ENCODE results near the gene COG5.

COG5 gene

DNA sequence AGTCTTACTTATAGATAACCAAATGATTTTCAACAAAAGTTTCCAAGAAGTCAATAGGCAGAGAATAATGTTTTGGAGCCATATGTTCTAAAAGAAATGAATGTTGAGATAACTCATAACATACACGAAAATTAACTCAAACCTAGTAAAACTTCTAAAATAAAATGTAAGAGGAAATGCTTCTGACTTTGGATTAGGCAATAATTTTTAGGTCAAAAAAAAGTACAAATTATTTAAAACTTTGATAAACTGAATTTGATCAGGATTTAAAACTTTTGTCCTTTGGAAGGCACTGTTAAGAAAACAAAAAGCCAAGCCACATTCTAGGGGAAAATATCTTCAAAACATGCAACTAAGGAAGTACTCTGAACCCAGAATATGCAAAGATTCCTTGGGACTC is 242.1 kb downstream of the COG5 start:
- DNase-seq, result no peak

DNA sequence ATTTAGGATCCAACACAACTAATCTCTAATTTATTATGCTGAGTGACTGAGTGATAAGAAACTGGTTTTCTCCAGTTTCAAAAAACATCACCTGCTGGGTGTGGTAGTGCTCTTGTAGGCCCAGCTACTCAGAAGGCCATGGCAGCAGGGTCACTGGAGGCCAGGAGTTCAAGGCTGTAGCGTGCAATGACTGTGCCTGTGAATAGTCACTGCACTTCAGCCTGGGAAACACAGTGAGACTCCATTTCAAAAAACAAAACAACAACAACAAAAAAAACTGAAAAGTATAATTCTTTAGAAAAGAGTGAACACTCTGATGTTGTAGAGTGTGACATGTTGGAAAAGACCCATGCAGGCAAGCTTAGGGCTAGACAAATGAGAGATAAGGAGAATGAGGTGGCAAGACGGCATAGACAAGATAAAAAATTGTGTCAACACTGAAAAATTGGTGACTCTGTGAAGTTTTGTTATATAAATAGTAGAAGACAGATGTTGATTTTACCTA is 243.9 kb downstream of the COG5 start:
- no peak for DNase-seq

GRCh38 chr7:107318523-107319160 is 245.1 kb downstream of the COG5 start:
- DNase-seq, result no peak

GRCh38 chr7:107315716-107316220 is 248.0 kb downstream of the COG5 start:
- no peak for DNase-seq

GRCh38 chr7:107313355-107313754 is 250.4 kb downstream of the COG5 start:
- DNase-seq, result no peak

GRCh38 chr7:107312418-107312817 is 251.3 kb downstream of the COG5 start:
- DNase-seq, result no peak

GRCh38 chr7:107309296-107309695 is 254.4 kb downstream of the COG5 start:
- DNase-seq, result no peak

DNA sequence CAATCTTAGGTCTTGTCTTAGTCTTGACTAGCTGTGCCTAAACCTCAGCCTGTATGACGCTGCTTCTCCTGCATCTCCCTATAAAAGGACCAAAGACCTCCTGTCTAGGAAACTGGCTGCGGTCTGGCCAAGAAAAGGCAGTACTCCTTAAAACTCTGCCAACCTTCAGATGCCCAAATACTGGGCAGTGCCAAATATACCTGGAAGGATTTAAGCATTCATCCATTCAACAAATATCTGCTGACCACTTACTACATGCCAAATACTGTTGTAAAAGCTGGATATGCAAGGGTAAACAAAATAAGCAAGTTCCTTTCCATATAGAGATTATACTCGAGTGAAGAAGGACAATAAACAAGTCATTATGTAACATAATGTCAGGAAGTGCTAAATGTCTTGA is 259.1 kb downstream of the COG5 start:
- DNase-seq, result no peak

DNA sequence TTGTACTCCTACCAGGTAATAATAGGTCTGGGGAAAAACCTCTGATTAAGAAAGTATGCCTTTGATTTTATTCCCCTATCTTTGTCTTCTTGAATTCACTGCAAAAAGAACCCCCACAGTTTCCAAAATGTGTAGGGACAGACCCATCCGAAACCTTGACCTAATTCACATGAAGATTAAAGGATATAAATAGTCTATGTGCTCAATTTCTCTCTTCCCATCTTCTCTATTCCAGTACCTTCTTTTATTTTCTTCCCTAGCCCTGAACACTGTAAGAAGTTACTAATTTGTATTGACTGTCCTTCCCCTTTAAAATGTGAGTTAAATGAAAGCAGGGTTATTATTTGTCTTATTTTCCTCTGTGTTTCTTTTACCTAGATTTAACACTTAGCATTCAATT is 259.7 kb downstream of the COG5 start:
- DNase-seq, result no peak

DNA sequence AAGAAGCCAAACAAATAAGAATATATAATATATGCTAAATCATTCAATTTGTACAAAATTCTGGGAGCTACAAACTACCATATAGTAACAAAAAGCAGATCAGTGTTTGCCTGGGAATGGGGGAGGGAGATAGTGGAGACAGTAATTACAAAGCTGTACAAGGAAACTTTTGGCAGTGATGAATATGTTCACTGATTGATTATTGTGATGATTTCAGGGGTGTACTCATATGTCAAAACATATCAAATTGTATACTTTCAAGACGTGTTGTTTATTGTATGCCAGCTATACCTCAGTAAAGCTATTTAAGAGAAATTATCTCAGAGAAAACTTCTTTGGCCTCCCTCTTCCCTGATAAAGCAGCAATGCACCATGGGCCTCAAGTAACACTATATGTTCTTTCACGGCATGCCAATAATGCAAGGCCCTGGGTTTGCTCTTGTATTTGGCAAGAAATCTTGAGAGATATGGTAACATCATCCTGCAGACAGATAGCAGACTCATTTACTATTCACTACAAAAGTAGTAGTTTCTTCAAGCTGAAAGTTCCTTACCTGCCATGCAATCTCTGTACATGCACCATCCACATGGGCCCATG is 261.4 kb downstream of the COG5 start:
- no peak for DNase-seq

DNA sequence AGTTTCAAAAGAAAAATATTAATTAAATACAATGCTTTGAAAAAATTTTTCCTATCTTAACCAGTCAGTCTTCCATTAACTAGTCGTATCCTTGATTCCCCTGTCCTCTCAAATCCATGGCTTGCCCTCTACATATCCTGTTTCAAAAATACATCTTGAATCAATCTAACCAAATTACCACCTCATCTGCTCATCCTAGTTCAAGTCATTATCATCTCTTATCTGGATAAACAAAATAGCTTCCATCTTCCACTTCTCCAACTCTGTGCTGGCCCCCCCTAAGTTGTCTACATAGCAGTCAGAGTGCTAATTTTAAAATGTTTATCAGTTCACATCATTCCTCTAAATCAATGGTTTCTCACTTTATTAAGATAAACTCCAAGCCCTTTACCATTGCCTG is 269.5 kb downstream of the COG5 start:
- no peak for DNase-seq

GRCh38 chr7:107292591-107292990 is 271.1 kb downstream of the COG5 start:
- DNase-seq, result no peak

DNA sequence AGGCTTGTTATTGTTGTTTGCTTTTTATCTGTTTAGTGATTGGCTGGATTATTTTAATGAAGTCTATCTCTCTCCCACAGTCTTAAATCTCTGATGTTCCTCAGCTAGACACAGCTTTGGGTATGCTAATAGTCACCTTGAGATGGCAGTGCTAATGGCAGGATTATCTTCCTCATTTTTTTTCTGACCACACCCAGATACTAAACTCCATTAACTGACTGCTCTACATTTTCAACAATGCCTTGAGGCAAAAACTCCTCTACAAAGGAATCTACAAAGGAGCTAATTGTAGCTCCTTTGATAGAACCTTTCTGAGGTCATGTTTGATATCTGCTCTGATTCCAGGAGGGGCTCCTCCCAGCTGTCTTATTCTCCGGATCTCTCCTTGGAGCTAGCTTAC is 272.3 kb downstream of the COG5 start:
- no peak for DNase-seq

GRCh38 chr7:107286751-107287621 is 276.7 kb downstream of the COG5 start:
- no peak for DNase-seq

GRCh38 chr7:107284911-107285479 is 278.7 kb downstream of the COG5 start:
- no peak for DNase-seq

DNA sequence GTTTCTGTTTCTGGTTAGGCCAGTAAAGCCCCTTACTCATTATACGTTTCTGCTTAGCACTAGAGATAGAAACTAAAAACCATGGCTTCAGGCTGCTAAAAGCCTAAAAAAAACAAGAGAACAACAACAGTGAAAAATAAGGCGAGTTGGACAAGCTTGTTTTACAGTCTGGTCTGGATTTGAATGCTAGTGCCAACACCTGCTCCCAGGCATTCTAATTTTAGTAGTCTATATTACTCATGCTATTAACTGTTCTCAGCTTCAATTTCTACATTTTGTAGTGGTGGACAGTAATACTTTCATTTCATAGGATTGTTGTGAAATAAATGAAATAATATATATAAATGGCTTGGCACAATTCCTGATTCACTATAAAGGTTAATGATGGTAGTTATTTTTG is 286.4 kb downstream of the COG5 start:
- DNase-seq, result no peak

DNA sequence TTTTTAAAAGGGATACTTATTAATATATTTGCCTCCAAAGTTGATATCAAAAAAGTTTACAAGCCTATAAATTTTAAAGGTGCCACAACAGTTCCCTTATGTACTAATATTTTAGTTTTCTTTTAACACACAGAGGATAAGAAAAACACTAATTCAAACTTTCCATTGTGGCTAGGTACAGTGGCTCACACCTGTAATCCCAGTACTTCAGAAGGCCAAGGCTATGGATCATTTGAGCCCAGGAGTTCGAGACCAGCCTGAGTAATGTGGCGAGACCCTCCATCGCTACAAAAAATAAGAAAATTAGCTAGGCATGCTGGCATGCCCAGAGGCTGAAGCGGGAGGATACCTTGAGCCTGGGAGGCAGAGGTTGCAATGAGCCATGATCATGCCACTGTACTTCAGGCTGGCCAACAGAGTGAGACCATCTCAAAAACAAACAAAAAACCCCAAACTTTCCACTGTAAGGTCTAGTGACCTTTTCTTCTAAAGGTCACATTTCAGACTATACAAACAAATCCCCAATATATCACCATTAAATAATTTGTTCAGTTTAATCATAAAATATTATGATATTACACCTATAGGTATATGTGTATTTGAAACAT is 287.4 kb downstream of the COG5 start:
- DNase-seq, result no peak

- no peak for DNase-seq
These were observed 289.2 kb downstream of the COG5 start for GRCh38 chr7:107274506-107274905.

- no peak for DNase-seq
These were observed 293.9 kb downstream of the COG5 start for GRCh38 chr7:107269790-107270189.

GRCh38 chr7:107268594-107268993 is 295.1 kb downstream of the COG5 start:
- DNase-seq, result no peak

DNA sequence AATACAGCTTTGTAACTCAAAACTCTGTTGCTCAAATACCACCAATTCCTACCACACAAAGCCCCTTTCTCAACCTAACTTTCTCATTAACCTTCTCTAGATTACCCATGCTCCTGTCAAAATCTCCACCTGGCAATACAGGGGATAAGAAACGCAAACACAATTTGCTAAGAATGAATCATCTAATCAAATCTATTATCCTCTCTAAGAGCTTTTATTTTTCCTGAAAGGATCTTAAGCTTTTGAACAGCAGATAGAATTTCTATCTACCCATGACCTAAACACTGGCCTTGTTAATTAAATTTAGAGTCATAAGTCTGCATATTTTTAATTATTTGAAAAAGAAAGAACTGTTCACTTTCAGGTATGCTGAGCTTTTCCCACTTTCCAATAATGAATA is 296.6 kb downstream of the COG5 start:
- DNase-seq, result no peak

- no peak for DNase-seq
These were observed 299.0 kb downstream of the COG5 start for GRCh38 chr7:107264723-107265122.

GRCh38 chr7:107262857-107263256 is 300.9 kb downstream of the COG5 start:
- DNase-seq, result no peak

Data from RPMI8226 (cell line).